ENCODE results near the gene CARD9. TPM values are rescaled to one million over a fixed set of nuclear protein-coding genes. Genes with fewer than 3 reads are reported as not detected.

CARD9 gene
- total RNA-seq, 4 donors from 2014 or later = 2.4 to 4.2 (median 3.2) TPM

GRCh38 chr9:136345281-136346156 lies 27.9 kb downstream of the CARD9 start:
- 19 to 35% methylated on average over 23 of the region's 43 CpGs for WGBS, 2 donors
- H3K4me3 ChIP-seq (ENCODE audit: low read depth, poor library complexity, severe bottlenecking) = no peak overlapping the region
- intact Hi-C loops (cut with DNase I; ENCODE audit: low total_unique reads) = no loop called here

DNA sequence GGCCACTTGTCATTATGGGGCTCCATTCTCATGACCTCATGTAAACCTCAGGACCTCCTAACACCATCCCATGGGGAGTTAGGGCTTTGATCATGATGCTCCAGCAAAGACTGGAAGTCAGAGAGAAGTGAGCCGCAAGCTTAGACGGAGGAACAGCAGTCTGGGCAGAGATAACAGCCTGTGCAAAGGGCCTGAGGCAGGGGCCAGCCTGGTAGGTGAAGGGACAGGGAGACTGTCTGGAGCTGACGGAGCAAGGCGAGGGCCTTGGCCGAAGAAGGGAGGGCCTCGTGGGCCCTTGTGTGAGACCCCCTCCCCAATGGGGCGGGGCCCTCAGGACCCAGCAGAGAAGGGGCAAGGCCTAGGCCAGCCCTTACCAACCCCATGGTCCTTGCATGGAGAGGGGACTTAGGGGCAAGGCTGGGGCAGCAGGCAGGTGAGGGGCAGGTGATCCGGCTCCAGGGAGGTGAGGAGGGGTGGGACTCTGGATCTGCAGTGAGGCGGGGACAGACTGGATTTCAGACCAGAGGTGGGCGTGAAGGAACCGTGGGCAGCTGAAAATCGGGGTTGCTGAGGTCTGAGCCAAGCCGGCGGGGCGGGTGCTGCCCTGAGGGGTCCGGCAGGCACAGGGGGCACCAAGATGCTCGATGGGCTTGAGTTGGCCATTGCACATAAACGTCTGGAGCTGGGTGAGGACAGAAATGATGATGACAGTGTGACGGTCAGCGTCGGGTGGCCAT lies 28.8 kb downstream of the CARD9 start:
- no peak overlapping the region for H3K4me3 ChIP-seq (ENCODE audit: low read depth, poor library complexity, severe bottlenecking)
- DNase-seq (ENCODE audit: low spot score in 2 of 2) = no peak
- TF ChIP-seq CTCF (IDR thresholded peaks at IDR 0.05) (no peak), POLR2A (IDR thresholded peaks at IDR 0.05) (no peak)
- intact Hi-C loops (cut with DNase I; ENCODE audit: low total_unique reads) = no loop called here
- WGBS, 2 donors = 61 to 62% methylated on average over 21 of the region's 21 CpGs

More at GRCh38 chr9:136345281-136346156, 27.9 kb downstream of the CARD9 start:
- DNase-seq (ENCODE audit: low spot score in 2 of 2) = peak in 1 of 2 donors; percentile 92
- TF ChIP-seq POLR2A (IDR thresholded peaks at IDR 0.05) (no peak), CTCF (IDR thresholded peaks at IDR 0.05) (no peak)

DNA sequence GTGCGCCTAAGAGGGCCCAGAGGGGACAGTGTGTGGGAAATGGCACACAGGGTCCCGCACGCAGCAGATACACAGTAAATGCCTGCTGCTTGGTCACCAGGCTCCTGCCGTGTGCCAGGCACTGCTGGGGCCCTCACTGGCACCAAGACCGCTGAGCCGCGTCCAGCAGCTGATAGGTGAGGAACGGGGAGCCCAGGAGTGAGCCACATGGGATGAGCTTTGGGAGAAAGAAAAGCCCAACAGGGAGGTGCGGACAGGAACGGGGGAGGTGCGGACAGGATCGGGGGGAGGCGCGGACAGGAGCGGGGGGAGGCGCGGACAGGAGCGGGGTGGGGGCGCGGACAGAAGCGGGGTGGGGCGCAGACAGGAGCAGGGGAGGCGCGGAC lies 29.6 kb downstream of the CARD9 start:
- no peak for TF ChIP-seq CTCF (IDR thresholded peaks at IDR 0.05)
- no peak for TF ChIP-seq POLR2A (IDR thresholded peaks at IDR 0.05)
- WGBS, 2 donors = 91 to 95% methylated on average over 24 of the region's 24 CpGs
- no peak for DNase-seq (ENCODE audit: low spot score in 2 of 2)
- intact Hi-C loops (cut with DNase I; ENCODE audit: low total_unique reads) = no loop called here
- no peak overlapping the region for H3K4me3 ChIP-seq (ENCODE audit: low read depth, poor library complexity, severe bottlenecking)

GRCh38 chr9:136343121-136343883 lies 30.2 kb downstream of the CARD9 start:
- no peak overlapping the region for H3K4me3 ChIP-seq (ENCODE audit: low read depth, poor library complexity, severe bottlenecking)
- no peak for TF ChIP-seq POLR2A (IDR thresholded peaks at IDR 0.05)
- TF ChIP-seq CTCF (IDR thresholded peaks at IDR 0.05) = no peak
- WGBS, 2 donors = 74 to 75% methylated on average over 2 to 22 of the region's 23 CpGs
- DNase-seq (ENCODE audit: low spot score in 2 of 2) = no peak
- intact Hi-C loops (cut with DNase I; ENCODE audit: low total_unique reads) = no loop called here

DNA sequence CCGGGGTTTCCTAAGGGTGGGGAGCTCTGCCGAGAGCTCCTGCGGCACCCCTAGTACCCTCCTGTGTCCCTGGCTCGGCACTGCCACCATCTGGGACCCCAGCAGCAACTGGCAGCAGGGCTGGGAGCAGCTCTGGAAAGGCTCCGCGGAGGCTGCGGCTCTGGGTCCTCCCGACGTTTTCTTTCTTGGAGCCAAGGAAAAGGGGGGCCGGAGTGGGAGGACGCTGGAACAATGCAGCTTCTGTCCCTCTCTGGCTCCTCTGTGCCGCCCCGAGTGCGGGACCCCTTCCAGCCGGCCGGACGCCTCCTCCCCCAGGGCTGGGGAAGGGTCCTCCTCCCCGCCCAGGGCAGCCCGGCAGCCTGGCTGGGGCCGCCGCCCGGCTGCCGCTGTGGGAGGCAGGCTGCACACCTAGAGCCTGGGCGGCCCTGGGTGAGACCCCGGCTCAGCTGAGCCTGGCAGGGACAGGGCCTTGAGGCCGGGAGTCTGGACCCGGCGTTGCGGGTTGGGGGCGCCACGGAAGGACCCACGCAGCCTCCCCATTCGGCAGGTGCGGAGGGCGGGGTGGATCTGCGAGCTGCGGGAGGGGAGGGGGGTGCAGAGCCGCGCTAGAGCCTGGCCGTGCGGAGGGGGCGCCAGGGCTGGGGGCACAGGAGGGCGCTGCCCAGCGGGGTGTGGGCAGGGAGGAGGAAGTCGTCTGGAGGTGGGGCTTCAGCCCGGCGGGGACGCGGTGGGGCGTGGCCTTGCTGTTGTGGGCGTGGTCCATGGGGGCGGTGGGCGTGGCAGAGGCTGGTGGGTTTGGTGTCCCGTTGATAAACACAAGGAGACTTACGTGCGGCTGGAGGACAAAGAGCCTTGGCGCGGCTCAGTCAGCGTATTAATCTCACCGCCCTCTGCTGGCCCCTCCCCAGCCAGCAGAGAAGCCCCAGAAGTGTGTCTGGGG lies 31.0 kb downstream of the CARD9 start:
- intact Hi-C loops (cut with DNase I; ENCODE audit: low total_unique reads) = no loop called here
- peak; percentile 56 to 95 for DNase-seq (ENCODE audit: low spot score in 2 of 2)
- TF ChIP-seq CTCF (IDR thresholded peaks at IDR 0.05) (no peak), POLR2A (IDR thresholded peaks at IDR 0.05) (no peak)
- WGBS, 2 donors = 31 to 50% methylated on average over 11 to 54 of the region's 60 CpGs
- peak overlapping the region; percentile 8 for H3K4me3 ChIP-seq (ENCODE audit: low read depth, poor library complexity, severe bottlenecking)
